GM21360 (cell line): ENCODE data around the gene FAF1.

Experiments
- ATAC-seq: cut with Tn5 transposase; IDR thresholded peaks from one replicate; pipeline ENCODE4 v1.9.1; 2021; ENCODE audit warnings: mild to moderate bottlenecking, moderate library complexity; ENCODE audit not compliant: unreplicated experiment

The FAF1 gene

GRCh38 chr1:50710099-50710498 lies 250.0 kb downstream of the FAF1 start:
- ATAC-seq: no peak

GRCh38 chr1:50707824-50708223 lies 252.2 kb downstream of the FAF1 start:
- ATAC-seq: no peak

GRCh38 chr1:50705699-50706098 lies 254.4 kb downstream of the FAF1 start:
- no peak for ATAC-seq

GRCh38 chr1:50705041-50705440 lies 255.0 kb downstream of the FAF1 start:
- no peak for ATAC-seq

GRCh38 chr1:50704126-50704525 lies 255.9 kb downstream of the FAF1 start:
- no peak for ATAC-seq

GRCh38 chr1:50703240-50703639 lies 256.8 kb downstream of the FAF1 start:
- no peak for ATAC-seq

GRCh38 chr1:50702395-50702794 lies 257.7 kb downstream of the FAF1 start:
- ATAC-seq: no peak

- ATAC-seq: no peak
Observed at GRCh38 chr1:50701706-50702317, 258.3 kb downstream of the FAF1 start.

GRCh38 chr1:50700621-50701020 lies 259.4 kb downstream of the FAF1 start:
- ATAC-seq: no peak

GRCh38 chr1:50700214-50700613 lies 259.9 kb downstream of the FAF1 start:
- ATAC-seq: no peak

- ATAC-seq: no peak
Observed at GRCh38 chr1:50699795-50700194, 260.3 kb downstream of the FAF1 start.

- no peak for ATAC-seq
Observed at GRCh38 chr1:50697440-50698421, 262.3 kb downstream of the FAF1 start.

GRCh38 chr1:50693829-50694228 lies 266.2 kb downstream of the FAF1 start:
- ATAC-seq: no peak

- no peak for ATAC-seq
Observed at GRCh38 chr1:50684185-50684584, 275.9 kb downstream of the FAF1 start.

GRCh38 chr1:50681931-50682330 lies 278.1 kb downstream of the FAF1 start:
- ATAC-seq: no peak

- ATAC-seq: no peak
Observed at GRCh38 chr1:50667710-50668356, 292.2 kb downstream of the FAF1 start.

GRCh38 chr1:50667272-50667671 lies 292.8 kb downstream of the FAF1 start:
- no peak for ATAC-seq

- no peak for ATAC-seq
Observed at GRCh38 chr1:50666849-50667248, 293.2 kb downstream of the FAF1 start.

GRCh38 chr1:50665413-50665812 lies 294.7 kb downstream of the FAF1 start:
- no peak for ATAC-seq

- no peak for ATAC-seq
Observed at GRCh38 chr1:50661626-50662025, 298.4 kb downstream of the FAF1 start.

GRCh38 chr1:50659107-50659662 lies 300.9 kb downstream of the FAF1 start:
- no peak for ATAC-seq
